Panc1 (cell line): ENCODE data around the gene HLA-F. TPM values are rescaled to one million over a fixed set of nuclear protein-coding genes. Genes with fewer than 3 reads are reported as not detected.

ENCODE experiments used
- ATAC-seq: fragments of 200-7000 bp; cut with Tn5 transposase; 2 replicates; pipeline ENCODE4 v1.9.1; 2020; ENCODE audit warnings: mild to moderate bottlenecking, moderate library complexity
- BruUV-seq: library from RNA; stranded (reverse); fragments of 400-500 nt; replicated peaks from 2 replicates; lab custom pipeline; 2021; lab: Mats Ljungman, UMichigan
- CTCF ChIA-PET: fragments of 300-600 bp; sonication (Branson Sonifier 250); formaldehyde crosslinking; loops from one replicate; lab custom pipeline; 2022; ENCODE audit warnings: antibody characterized with exemption; lab: Charles Lee
- POLR2A ChIA-PET: fragments of 300-600 bp; sonication (Branson Sonifier 250); formaldehyde crosslinking; loops from one replicate; lab custom pipeline; 2022; ENCODE audit warnings: antibody characterized with exemption; lab: Charles Lee
- DNase-seq: peaks from one replicate; pipeline ENCODE4 v3.0.0-alpha.2; 2010; ENCODE audit warnings: low read depth, low spot score
- H3K27ac ChIP-seq: 2 replicates; pipeline ENCODE4 v1.5.1; 2011; ENCODE audit warnings: mild to moderate bottlenecking, low read length, inconsistent platforms
- H3K27me3 ChIP-seq: fragments of 200-500 bp; sonication (Bioruptor generic); 2 replicates; pipeline ENCODE4 v1.6.0; 2014; ENCODE audit warnings: low read length, inconsistent platforms; ENCODE audit not compliant: control insufficient read depth, insufficient read depth
- H3K36me3 ChIP-seq: fragments of 200-500 bp; sonication (Bioruptor generic); 2 replicates; pipeline ENCODE4 v1.5.1; 2014; ENCODE audit warnings: inconsistent platforms, mild to moderate bottlenecking, low read length, moderate library complexity; ENCODE audit not compliant: control insufficient read depth, insufficient read depth
- H3K4me1 ChIP-seq: 2 replicates; pipeline ENCODE4 v1.5.1; 2011; ENCODE audit warnings: inconsistent platforms, mild to moderate bottlenecking, low read length, moderate library complexity; ENCODE audit not compliant: control insufficient read depth, insufficient read depth
- H3K4me3 ChIP-seq, 2 experiments: 2 replicates each; pipeline ENCODE4 v1.5.1; 2011 to 2012; ENCODE audit warnings: low read depth in 2 of 2, low read length in 2 of 2, mild to moderate bottlenecking in 2 of 2, inconsistent platforms in 1 of 2, moderate library complexity in 1 of 2
- H3K9me3 ChIP-seq: fragments of 200-500 bp; sonication (Bioruptor generic); 2 replicates; pipeline ENCODE4 v1.5.1; 2014; ENCODE audit warnings: low read depth, mild to moderate bottlenecking, inconsistent platforms, low read length, moderate library complexity; ENCODE audit not compliant: control insufficient read depth, insufficient read depth
- POLR2AphosphoS5 ChIP-seq: IDR thresholded peaks from 2 replicates; pipeline ENCODE4 v1.6.1; 2012; ENCODE audit warnings: mild to moderate bottlenecking, low read depth, low read length, moderate library complexity
- SIN3A ChIP-seq: IDR thresholded peaks from 2 replicates; pipeline ENCODE4 v1.6.1; 2012; ENCODE audit warnings: low read depth, mild to moderate bottlenecking, low read length, moderate library complexity, borderline replicate concordance; ENCODE audit not compliant: insufficient read depth
- TCF7L2 ChIP-seq: IDR thresholded peaks from 2 replicates; pipeline ENCODE4 v1.6.1; 2011; ENCODE audit warnings: mild to moderate bottlenecking, low read depth, low read length, inconsistent platforms
- in situ Hi-C: cut with HindIII; loops from 2 replicates; pipeline ENCODE4 v1.10.0; 2016; ENCODE audit warnings: low sequenced_read_pairs, low pct_unique_long_range_greater_than_20kb
- intact Hi-C: fragments of 100-400 bp; cut with micrococcal nuclease; formaldehyde crosslinking; loops from one replicate; pipeline ENCODE4 v1.10.0; 2022; ENCODE audit not compliant: unreplicated experiment
- total RNA-seq: library from RNA; stranded (reverse); gene quantifications from one replicate; pipeline ENCODE4 v1.2.1, GENCODE V29; 2021; ENCODE audit not compliant: unreplicated experiment
- TF ChIP-seq, protein P1 (sequence below), 2 experiments: IDR thresholded peaks; 2 replicates each; pipeline ENCODE4 v1.6.1; 2011 to 2012; ENCODE audit warnings: low read depth in 2 of 2, control low read depth in 1 of 2, low read length in 1 of 2, mild to moderate bottlenecking in 1 of 2, moderate library complexity in 1 of 2; ENCODE audit not compliant: insufficient read depth in 1 of 2
- TF ChIP-seq, protein P2 (sequence below): fragments of 450-650 bp; IDR thresholded peaks from 2 replicates; pipeline ENCODE4 v1.5.1; 2017; ENCODE audit warnings: mild to moderate bottlenecking

Gene HLA-F
- total RNA-seq, 1 experiment from 2014 or later = 7.5 TPM

DNA sequence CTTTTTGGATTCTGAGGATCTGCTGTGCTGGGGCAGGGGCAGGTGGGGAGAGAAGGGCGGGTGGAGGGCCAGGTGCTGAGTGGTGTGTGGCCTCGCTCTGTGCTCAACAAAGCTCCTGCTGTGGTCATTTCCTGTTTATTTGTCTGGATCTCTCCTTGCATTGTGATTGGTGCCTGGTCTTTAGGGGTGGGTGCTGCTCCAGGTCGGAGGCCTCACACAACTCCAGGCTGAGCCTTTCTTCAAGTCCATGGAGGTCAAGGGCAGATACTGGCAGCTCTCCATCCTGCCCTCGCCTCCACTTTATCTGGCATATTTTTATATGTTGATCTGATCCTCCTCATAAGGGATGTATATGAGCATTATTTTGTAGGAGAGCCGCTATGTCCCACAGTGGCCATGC, 36.2 kb downstream of the HLA-F start:
- TF ChIP-seq, protein P1, sequence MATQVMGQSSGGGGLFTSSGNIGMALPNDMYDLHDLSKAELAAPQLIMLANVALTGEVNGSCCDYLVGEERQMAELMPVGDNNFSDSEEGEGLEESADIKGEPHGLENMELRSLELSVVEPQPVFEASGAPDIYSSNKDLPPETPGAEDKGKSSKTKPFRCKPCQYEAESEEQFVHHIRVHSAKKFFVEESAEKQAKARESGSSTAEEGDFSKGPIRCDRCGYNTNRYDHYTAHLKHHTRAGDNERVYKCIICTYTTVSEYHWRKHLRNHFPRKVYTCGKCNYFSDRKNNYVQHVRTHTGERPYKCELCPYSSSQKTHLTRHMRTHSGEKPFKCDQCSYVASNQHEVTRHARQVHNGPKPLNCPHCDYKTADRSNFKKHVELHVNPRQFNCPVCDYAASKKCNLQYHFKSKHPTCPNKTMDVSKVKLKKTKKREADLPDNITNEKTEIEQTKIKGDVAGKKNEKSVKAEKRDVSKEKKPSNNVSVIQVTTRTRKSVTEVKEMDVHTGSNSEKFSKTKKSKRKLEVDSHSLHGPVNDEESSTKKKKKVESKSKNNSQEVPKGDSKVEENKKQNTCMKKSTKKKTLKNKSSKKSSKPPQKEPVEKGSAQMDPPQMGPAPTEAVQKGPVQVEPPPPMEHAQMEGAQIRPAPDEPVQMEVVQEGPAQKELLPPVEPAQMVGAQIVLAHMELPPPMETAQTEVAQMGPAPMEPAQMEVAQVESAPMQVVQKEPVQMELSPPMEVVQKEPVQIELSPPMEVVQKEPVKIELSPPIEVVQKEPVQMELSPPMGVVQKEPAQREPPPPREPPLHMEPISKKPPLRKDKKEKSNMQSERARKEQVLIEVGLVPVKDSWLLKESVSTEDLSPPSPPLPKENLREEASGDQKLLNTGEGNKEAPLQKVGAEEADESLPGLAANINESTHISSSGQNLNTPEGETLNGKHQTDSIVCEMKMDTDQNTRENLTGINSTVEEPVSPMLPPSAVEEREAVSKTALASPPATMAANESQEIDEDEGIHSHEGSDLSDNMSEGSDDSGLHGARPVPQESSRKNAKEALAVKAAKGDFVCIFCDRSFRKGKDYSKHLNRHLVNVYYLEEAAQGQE (IDR thresholded peaks at IDR 0.05; ENCODE audit: insufficient read depth in 1 of 2, low read depth in 2 of 2, low read length in 1 of 2) = no peak
- TF ChIP-seq TCF7L2 (no peak), POLR2AphosphoS5 (no peak), SIN3A (no peak)
- TF ChIP-seq, protein P2, sequence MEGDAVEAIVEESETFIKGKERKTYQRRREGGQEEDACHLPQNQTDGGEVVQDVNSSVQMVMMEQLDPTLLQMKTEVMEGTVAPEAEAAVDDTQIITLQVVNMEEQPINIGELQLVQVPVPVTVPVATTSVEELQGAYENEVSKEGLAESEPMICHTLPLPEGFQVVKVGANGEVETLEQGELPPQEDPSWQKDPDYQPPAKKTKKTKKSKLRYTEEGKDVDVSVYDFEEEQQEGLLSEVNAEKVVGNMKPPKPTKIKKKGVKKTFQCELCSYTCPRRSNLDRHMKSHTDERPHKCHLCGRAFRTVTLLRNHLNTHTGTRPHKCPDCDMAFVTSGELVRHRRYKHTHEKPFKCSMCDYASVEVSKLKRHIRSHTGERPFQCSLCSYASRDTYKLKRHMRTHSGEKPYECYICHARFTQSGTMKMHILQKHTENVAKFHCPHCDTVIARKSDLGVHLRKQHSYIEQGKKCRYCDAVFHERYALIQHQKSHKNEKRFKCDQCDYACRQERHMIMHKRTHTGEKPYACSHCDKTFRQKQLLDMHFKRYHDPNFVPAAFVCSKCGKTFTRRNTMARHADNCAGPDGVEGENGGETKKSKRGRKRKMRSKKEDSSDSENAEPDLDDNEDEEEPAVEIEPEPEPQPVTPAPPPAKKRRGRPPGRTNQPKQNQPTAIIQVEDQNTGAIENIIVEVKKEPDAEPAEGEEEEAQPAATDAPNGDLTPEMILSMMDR = no peak
- BruUV-seq = no TSS peak
- Histone ChIP-seq H3K36me3 (no peaks in the 10 kb centered on the region), H3K27me3 (no peaks in the 10 kb centered on the region; the same call in 1 of the 2 replicates), H3K9me3 (no peaks in the 10 kb centered on the region), H3K4me1 (no peaks in the 10 kb centered on the region), H3K4me3 (no peak overlapping the region), H3K27ac (no peak overlapping the region)
- ATAC-seq (no peak), DNase-seq (no peak)
- ChIA-PET POLR2A (no interaction called here), CTCF (no interaction called here)
- intact Hi-C loops (no loop called here), in situ Hi-C loops (no loop called here)

DNA sequence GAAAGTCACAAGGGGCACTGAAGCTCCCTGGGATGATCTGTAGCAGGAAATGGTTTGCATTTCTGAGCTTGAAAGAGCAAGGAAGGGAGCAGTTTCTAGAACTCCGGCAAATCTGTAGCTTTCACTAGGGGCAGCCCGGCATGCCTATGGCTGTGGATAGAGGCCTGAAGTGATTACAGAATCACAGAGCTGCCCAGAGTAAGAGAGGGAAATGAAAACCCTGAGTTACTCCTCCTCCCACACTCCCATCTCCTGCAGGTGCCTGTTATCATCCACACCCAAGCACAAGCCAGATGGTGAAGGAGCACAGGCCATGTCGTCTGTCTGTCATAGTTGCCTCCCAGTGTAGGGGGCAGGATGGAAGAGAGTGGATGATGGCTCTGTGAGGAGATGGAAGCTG, 37.1 kb downstream of the HLA-F start:
- Histone ChIP-seq H3K36me3 (no peaks in the 10 kb centered on the region), H3K27me3 (no peaks in the 10 kb centered on the region; the same call in 1 of the 2 replicates), H3K9me3 (no peaks in the 10 kb centered on the region), H3K27ac (no peak overlapping the region), H3K4me3 (no peak overlapping the region), H3K4me1 (no peaks in the 10 kb centered on the region)
- ATAC-seq (no peak), DNase-seq (no peak)
- in situ Hi-C loops = no loop called here
- CTCF ChIA-PET = interaction anchor here (0.7 kb wide), 1 partner anchor 57 kb away, joined by 9 read pairs; no protein-coding TSS in a partner anchor
- TF ChIP-seq TCF7L2 = no peak
- BruUV-seq = no TSS peak
- POLR2A ChIA-PET = no interaction called here
- intact Hi-C loops = no loop called here

DNA sequence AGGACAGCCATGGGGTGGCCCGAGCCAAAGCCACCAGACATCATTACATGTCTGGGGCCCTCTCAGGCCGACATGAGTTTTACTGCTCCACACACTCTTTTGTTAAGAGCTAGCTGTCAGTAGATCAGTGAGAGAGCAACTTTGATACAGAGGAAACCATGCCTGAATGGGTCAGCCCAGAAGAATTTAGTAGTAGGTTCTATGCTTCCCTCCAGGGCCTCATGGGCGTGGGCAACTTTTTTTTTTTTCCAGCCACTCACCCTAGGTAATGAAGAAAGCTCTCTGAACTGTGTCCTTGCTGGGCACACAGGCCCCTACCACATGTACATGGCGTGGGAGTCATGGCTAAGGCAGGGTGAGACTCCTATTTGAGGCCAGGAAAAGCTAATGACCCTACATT, 38.8 kb downstream of the HLA-F start:
- TF ChIP-seq TCF7L2 = no peak
- no peak for TF ChIP-seq POLR2AphosphoS5
- TF ChIP-seq, protein P2 = no peak
- no peak for TF ChIP-seq SIN3A
- TF ChIP-seq, protein P1 (IDR thresholded peaks at IDR 0.05; ENCODE audit: insufficient read depth in 1 of 2, low read depth in 2 of 2, low read length in 1 of 2) = no peak
- peaks cover 2% of the 10 kb centered on the region for H3K27me3 ChIP-seq
- in situ Hi-C loops (no loop called here), intact Hi-C loops (no loop called here)
- ATAC-seq (no peak), DNase-seq (no peak)
- ChIA-PET POLR2A (no interaction called here), CTCF (interaction anchor here (0.6 to 0.7 kb wide), 3 partner anchors 16 to 285 kb away, joined by 3 to 4 read pairs (median 3); no protein-coding TSS in a partner anchor)
- no TSS peak for BruUV-seq
- H3K36me3 ChIP-seq = no peaks in the 10 kb centered on the region
- H3K27ac ChIP-seq = no peak overlapping the region
- H3K4me3 ChIP-seq = no peak overlapping the region
- no peaks in the 10 kb centered on the region for H3K9me3 ChIP-seq
- H3K4me1 ChIP-seq = no peaks in the 10 kb centered on the region
